Measurements from ENCODE around the gene MAPK10. TPM values are rescaled to one million over a fixed set of nuclear protein-coding genes. Genes with fewer than 3 reads are reported as not detected.

Gene MAPK10
- total RNA-seq, 1 donor from 2014 or later: 19.2 TPM

DNA sequence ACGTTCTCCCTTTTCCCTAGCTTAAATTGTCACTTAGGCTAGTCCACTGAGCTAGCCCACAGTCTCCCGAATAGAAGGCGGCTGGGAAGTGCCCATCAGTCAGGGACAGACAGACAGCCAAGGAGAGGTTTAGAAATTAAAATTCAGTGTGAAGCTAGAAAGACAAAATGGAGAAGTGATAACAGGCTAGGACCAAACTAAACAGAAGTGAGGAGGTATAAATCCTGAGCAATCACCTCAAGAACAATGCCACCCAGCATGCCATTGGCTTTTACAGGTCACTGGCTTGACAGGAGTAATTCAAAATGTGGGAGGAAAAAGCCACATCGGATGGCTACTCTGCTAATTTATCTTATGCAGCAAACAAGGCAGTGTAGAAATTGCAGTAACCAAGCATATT lies 138.9 kb downstream of the MAPK10 start:
- Mint-ChIP-seq H3K27ac (ENCODE audit: unreplicated experiment) (no peak overlapping the region), H3K9me3 (ENCODE audit: unreplicated experiment) (no peaks in the 10 kb centered on the region), H3K4me1 (ENCODE audit: unreplicated experiment) (peaks cover 9% of the 10 kb centered on the region), H3K4me3 (ENCODE audit: unreplicated experiment) (no peak overlapping the region), H3K27me3 (ENCODE audit: unreplicated experiment) (no peaks in the 10 kb centered on the region), H3K36me3 (ENCODE audit: unreplicated experiment) (peaks cover 2% of the 10 kb centered on the region)
- TF ChIP-seq, protein P1, sequence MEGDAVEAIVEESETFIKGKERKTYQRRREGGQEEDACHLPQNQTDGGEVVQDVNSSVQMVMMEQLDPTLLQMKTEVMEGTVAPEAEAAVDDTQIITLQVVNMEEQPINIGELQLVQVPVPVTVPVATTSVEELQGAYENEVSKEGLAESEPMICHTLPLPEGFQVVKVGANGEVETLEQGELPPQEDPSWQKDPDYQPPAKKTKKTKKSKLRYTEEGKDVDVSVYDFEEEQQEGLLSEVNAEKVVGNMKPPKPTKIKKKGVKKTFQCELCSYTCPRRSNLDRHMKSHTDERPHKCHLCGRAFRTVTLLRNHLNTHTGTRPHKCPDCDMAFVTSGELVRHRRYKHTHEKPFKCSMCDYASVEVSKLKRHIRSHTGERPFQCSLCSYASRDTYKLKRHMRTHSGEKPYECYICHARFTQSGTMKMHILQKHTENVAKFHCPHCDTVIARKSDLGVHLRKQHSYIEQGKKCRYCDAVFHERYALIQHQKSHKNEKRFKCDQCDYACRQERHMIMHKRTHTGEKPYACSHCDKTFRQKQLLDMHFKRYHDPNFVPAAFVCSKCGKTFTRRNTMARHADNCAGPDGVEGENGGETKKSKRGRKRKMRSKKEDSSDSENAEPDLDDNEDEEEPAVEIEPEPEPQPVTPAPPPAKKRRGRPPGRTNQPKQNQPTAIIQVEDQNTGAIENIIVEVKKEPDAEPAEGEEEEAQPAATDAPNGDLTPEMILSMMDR (IDR thresholded peaks at IDR 0.05): no peak
- no peak for DNase-seq (ENCODE audit: extremely low spot score, unreplicated experiment)

- TF ChIP-seq, protein P1 (IDR thresholded peaks at IDR 0.05): no peak
- H3K4me1 Mint-ChIP-seq (ENCODE audit: unreplicated experiment): peaks cover 9% of the 10 kb centered on the region
Observed at GRCh38 chr4:86220121-86220520, 139.7 kb downstream of the MAPK10 start.

DNA sequence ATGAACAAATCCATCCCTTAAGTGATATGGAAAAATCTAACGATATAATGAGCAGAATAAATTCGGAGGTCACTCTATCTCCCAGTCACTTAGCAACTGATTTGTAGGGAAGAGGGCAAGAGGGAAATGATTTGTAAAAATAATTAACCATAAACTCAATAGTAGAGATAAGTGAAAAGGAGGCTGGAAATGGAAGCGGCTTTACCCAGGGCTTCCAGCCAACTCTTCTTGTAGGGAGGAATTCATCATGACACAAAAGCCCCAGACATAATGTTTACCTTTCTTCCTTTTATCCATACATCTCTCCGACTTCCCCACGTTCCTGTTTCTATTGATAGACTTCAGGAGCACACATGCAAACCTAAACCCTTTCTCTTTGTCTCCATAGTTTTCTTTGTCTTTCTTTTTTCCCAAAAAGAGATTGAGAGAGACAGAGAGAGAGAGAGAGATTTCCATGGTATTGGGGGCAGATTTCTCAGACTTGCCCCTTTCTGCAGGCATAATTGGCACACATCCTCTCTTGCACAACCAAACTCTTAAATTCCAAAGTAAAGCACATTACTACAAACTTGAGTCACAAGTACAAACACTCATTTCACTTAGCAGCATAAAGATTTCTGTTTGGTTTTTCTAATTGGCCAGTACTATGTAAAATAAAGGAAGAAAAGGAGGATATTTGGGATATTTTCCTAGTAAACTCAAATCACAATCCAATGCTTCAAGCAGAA lies 140.9 kb downstream of the MAPK10 start:
- no peaks in the 10 kb centered on the region for H3K27me3 Mint-ChIP-seq (ENCODE audit: unreplicated experiment)
- no peak for DNase-seq (ENCODE audit: extremely low spot score, unreplicated experiment)
- H3K36me3 Mint-ChIP-seq (ENCODE audit: unreplicated experiment): peaks cover 10% of the 10 kb centered on the region
- TF ChIP-seq, protein P1 (IDR thresholded peaks at IDR 0.05): no peak
- peaks cover 13% of the 10 kb centered on the region for H3K9me3 Mint-ChIP-seq (ENCODE audit: unreplicated experiment)
- no peak overlapping the region for H3K27ac Mint-ChIP-seq (ENCODE audit: unreplicated experiment)
- peaks cover 9% of the 10 kb centered on the region for H3K4me1 Mint-ChIP-seq (ENCODE audit: unreplicated experiment)
- H3K4me3 Mint-ChIP-seq (ENCODE audit: unreplicated experiment): no peak overlapping the region

More at GRCh38 chr4:86220121-86220520, 139.7 kb downstream of the MAPK10 start:
- Mint-ChIP-seq H3K27me3 (ENCODE audit: unreplicated experiment) (no peaks in the 10 kb centered on the region), H3K36me3 (ENCODE audit: unreplicated experiment) (peaks cover 4% of the 10 kb centered on the region), H3K4me3 (ENCODE audit: unreplicated experiment) (no peak overlapping the region), H3K27ac (ENCODE audit: unreplicated experiment) (no peak overlapping the region), H3K9me3 (ENCODE audit: unreplicated experiment) (peaks cover 2% of the 10 kb centered on the region)
- DNase-seq (ENCODE audit: extremely low spot score, unreplicated experiment): no peak

GRCh38 chr4:86203176-86203575 lies 156.7 kb downstream of the MAPK10 start:
- H3K9me3 Mint-ChIP-seq (ENCODE audit: unreplicated experiment): no peaks in the 10 kb centered on the region
- H3K4me1 Mint-ChIP-seq (ENCODE audit: unreplicated experiment): no peaks in the 10 kb centered on the region
- TF ChIP-seq, protein P1 (IDR thresholded peaks at IDR 0.05): no peak
- H3K4me3 Mint-ChIP-seq (ENCODE audit: unreplicated experiment): no peak overlapping the region
- DNase-seq (ENCODE audit: extremely low spot score, unreplicated experiment): no peak
- no peaks in the 10 kb centered on the region for H3K27me3 Mint-ChIP-seq (ENCODE audit: unreplicated experiment)
- no peaks in the 10 kb centered on the region for H3K36me3 Mint-ChIP-seq (ENCODE audit: unreplicated experiment)
- H3K27ac Mint-ChIP-seq (ENCODE audit: unreplicated experiment): no peak overlapping the region

GRCh38 chr4:86185659-86186058 lies 174.2 kb downstream of the MAPK10 start:
- Mint-ChIP-seq H3K4me1 (ENCODE audit: unreplicated experiment) (no peaks in the 10 kb centered on the region), H3K9me3 (ENCODE audit: unreplicated experiment) (peaks cover 17% of the 10 kb centered on the region), H3K27me3 (ENCODE audit: unreplicated experiment) (no peaks in the 10 kb centered on the region), H3K36me3 (ENCODE audit: unreplicated experiment) (peaks cover 8% of the 10 kb centered on the region), H3K4me3 (ENCODE audit: unreplicated experiment) (no peak overlapping the region), H3K27ac (ENCODE audit: unreplicated experiment) (no peak overlapping the region)
- TF ChIP-seq, protein P1 (IDR thresholded peaks at IDR 0.05): no peak
- DNase-seq (ENCODE audit: extremely low spot score, unreplicated experiment): no peak

Measured in osteocyte (in vitro differentiated cells).